SK-N-SH treated with all-trans-retinoic acid at 6 μM for 48 hours (cell line): ENCODE data around the gene ST8SIA1.

ENCODE experiments used
- ATAC-seq: fragments of 200-7000 bp; cut with Tn5 transposase; 3 replicates; pipeline ENCODE4 v1.9.1; 2020; ENCODE audit warnings: mild to moderate bottlenecking, moderate library complexity
- BACH2 ChIP-seq: fragments of 250-450 bp; sonication (Bioruptor Pico); IDR thresholded peaks from 2 replicates; pipeline ENCODE4 v1.9.0; 2021; ENCODE audit warnings: mild to moderate bottlenecking, borderline replicate concordance
- CREB5 ChIP-seq: fragments of 250-450 bp; sonication (Bioruptor Pico); IDR thresholded peaks from 2 replicates; pipeline ENCODE4 v1.5.1; 2020; ENCODE audit warnings: low read depth, mild to moderate bottlenecking, moderate library complexity
- CSDC2 ChIP-seq: fragments of 250-450 bp; sonication (Bioruptor Pico); IDR thresholded peaks from 2 replicates; pipeline ENCODE4 v1.5.0; 2020; ENCODE audit warnings: mild to moderate bottlenecking, moderate library complexity
- ESRRG ChIP-seq: fragments of 250-450 bp; sonication (Bioruptor Pico); IDR thresholded peaks from 2 replicates; pipeline ENCODE4 v1.6.1; 2021; ENCODE audit warnings: mild to moderate bottlenecking
- GLIS3 ChIP-seq: fragments of 250-450 bp; sonication (Bioruptor Pico); IDR thresholded peaks from 2 replicates; pipeline ENCODE4 v1.5.0; 2020; ENCODE audit warnings: mild to moderate bottlenecking, moderate library complexity
- ISL1 ChIP-seq: fragments of 250-450 bp; sonication (Bioruptor Pico); IDR thresholded peaks from 2 replicates; pipeline ENCODE4 v2.1.2; 2022; ENCODE audit warnings: mild to moderate bottlenecking, moderate library complexity
- OSR1 ChIP-seq: fragments of 250-450 bp; sonication (Bioruptor Pico); IDR thresholded peaks from 2 replicates; pipeline ENCODE4 v1.8.0; 2022; ENCODE audit warnings: moderate library complexity, mild to moderate bottlenecking, inconsistent platforms
- PATZ1 ChIP-seq: fragments of 250-450 bp; sonication (Bioruptor Pico); IDR thresholded peaks from 2 replicates; pipeline ENCODE4 v1.8.0; 2020; ENCODE audit warnings: mild to moderate bottlenecking, moderate library complexity, borderline replicate concordance
- POU6F1 ChIP-seq: fragments of 250-450 bp; sonication (Bioruptor Pico); IDR thresholded peaks from 2 replicates; pipeline ENCODE4 v1.8.0; 2021; ENCODE audit warnings: low read depth, mild to moderate bottlenecking, moderate library complexity, borderline replicate concordance
- PPARA ChIP-seq: fragments of 250-450 bp; sonication (Bioruptor Pico); IDR thresholded peaks from 2 replicates; pipeline ENCODE4 v1.5.0; 2020; ENCODE audit warnings: mild to moderate bottlenecking, borderline replicate concordance
- RARB ChIP-seq: fragments of 250-450 bp; sonication (Bioruptor Pico); IDR thresholded peaks from 2 replicates; pipeline ENCODE4 v1.8.0; 2021; ENCODE audit warnings: mild to moderate bottlenecking, moderate library complexity
- SNAI2 ChIP-seq: fragments of 250-450 bp; sonication (Bioruptor Pico); IDR thresholded peaks from 2 replicates; pipeline ENCODE4 v1.5.0; 2020; ENCODE audit warnings: mild to moderate bottlenecking, moderate library complexity
- TCF4 ChIP-seq: fragments of 250-450 bp; sonication (Bioruptor Pico); IDR thresholded peaks from 2 replicates; pipeline ENCODE4 v1.8.0; 2021; ENCODE audit warnings: mild to moderate bottlenecking, moderate library complexity, borderline replicate concordance
- ZC3H10 ChIP-seq: fragments of 250-450 bp; sonication (Bioruptor Pico); IDR thresholded peaks from 2 replicates; pipeline ENCODE4 v1.5.1; 2021; ENCODE audit warnings: mild to moderate bottlenecking, moderate library complexity
- ZFP3 ChIP-seq: fragments of 250-450 bp; sonication (Bioruptor Pico); IDR thresholded peaks from 2 replicates; pipeline ENCODE4 v1.5.0; 2020; ENCODE audit warnings: mild to moderate bottlenecking, moderate library complexity
- ZFP30 ChIP-seq: fragments of 450-650 bp; formaldehyde crosslinking; IDR thresholded peaks from 2 replicates; pipeline ENCODE4 v1.5.0; 2022; ENCODE audit warnings: mild to moderate bottlenecking, moderate library complexity
- ZNF565 ChIP-seq: fragments of 450-650 bp; formaldehyde crosslinking; conservative IDR thresholded peaks from 2 replicates; pipeline ENCODE4 v1.5.0; 2020; ENCODE audit warnings: low read depth, mild to moderate bottlenecking, moderate library complexity
- ZNF70 ChIP-seq: fragments of 450-650 bp; formaldehyde crosslinking; IDR thresholded peaks from 2 replicates; pipeline ENCODE4 v1.5.0; 2020; ENCODE audit warnings: mild to moderate bottlenecking, moderate library complexity
- ZNF8 ChIP-seq: fragments of 450-650 bp; formaldehyde crosslinking; IDR thresholded peaks from 2 replicates; pipeline ENCODE4 v1.5.0; 2020; ENCODE audit warnings: mild to moderate bottlenecking, moderate library complexity
- TF ChIP-seq, protein P1 (sequence below): fragments of 250-450 bp; sonication (Bioruptor Pico); IDR thresholded peaks from 2 replicates; pipeline ENCODE4 v1.5.0; 2020; ENCODE audit warnings: mild to moderate bottlenecking, moderate library complexity

Gene ST8SIA1

GRCh38 chr12:22304341-22304740 lies 30.2 kb downstream of the ST8SIA1 start:
- TF ChIP-seq TCF4 (CRISPR knock-in tag) (no peak), ZC3H10 (no peak), ZNF565 (CRISPR knock-in tag) (no peak), ESRRG (CRISPR knock-in tag) (no peak), PATZ1 (CRISPR knock-in tag) (no peak), CSDC2 (no peak), ZNF8 (CRISPR knock-in tag) (no peak), GLIS3 (no peak), ZFP30 (CRISPR knock-in tag) (no peak), BACH2 (CRISPR knock-in tag) (no peak), ISL1 (no peak)
- TF ChIP-seq, protein P1, sequence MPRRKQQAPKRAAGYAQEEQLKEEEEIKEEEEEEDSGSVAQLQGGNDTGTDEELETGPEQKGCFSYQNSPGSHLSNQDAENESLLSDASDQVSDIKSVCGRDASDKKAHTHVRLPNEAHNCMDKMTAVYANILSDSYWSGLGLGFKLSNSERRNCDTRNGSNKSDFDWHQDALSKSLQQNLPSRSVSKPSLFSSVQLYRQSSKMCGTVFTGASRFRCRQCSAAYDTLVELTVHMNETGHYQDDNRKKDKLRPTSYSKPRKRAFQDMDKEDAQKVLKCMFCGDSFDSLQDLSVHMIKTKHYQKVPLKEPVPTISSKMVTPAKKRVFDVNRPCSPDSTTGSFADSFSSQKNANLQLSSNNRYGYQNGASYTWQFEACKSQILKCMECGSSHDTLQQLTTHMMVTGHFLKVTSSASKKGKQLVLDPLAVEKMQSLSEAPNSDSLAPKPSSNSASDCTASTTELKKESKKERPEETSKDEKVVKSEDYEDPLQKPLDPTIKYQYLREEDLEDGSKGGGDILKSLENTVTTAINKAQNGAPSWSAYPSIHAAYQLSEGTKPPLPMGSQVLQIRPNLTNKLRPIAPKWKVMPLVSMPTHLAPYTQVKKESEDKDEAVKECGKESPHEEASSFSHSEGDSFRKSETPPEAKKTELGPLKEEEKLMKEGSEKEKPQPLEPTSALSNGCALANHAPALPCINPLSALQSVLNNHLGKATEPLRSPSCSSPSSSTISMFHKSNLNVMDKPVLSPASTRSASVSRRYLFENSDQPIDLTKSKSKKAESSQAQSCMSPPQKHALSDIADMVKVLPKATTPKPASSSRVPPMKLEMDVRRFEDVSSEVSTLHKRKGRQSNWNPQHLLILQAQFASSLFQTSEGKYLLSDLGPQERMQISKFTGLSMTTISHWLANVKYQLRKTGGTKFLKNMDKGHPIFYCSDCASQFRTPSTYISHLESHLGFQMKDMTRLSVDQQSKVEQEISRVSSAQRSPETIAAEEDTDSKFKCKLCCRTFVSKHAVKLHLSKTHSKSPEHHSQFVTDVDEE (CRISPR knock-in tag), result no peak
- no peak for ATAC-seq

DNA sequence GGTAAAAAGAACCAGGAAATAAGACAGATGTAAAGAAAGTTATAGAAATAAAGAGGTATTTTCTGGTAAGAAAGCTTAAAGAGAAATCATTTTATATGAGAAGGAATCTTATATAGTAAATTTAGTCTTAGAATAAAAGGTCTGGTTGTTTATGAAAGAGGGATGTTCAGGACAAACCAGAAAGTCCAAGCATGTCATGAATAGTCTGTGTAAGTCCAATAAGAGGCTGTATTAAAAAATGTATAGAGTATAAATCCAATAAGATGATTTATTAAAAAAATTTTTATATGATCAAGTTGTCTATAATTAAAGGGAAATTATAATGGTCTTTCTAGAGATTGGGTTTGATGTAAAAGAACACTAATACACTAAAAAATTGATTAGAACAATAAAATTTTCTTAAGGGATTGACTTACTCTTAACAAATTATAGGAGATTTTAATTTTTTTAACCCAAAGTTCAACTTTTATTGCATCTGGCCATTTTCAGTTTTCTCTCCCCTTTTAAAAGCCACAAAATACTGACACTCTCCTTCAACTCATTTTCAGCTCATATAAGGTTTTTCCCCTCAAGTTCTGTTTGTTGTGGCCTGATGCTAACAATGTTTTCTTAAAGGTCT lies 35.1 kb downstream of the ST8SIA1 start:
- no peak for ATAC-seq
- TF ChIP-seq ZNF70 (CRISPR knock-in tag) (no peak), PPARA (CRISPR knock-in tag) (no peak), PATZ1 (CRISPR knock-in tag) (no peak)

DNA sequence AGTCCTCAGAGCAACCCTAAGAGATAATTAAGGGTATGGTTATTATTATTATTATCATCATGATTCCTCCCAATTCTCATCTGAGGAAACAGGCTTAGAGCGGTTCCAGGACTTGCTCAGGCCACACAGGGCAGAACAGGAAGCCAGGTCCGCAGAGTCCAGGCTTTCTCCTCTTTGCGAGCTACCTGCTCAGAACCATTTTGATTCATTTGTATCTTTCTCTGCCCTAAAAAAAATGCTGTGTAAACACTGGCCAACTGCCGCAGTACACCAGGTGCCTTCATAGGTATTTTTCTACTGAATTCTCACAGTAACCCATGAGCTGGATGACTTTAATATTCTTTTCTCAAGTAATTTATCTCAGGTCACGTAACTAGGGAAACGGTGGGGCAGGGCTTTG lies 45.3 kb downstream of the ST8SIA1 start:
- no peak for TF ChIP-seq ZFP3 (CRISPR knock-in tag)
- TF ChIP-seq, protein P1 (CRISPR knock-in tag), result no peak
- TF ChIP-seq CREB5 (CRISPR knock-in tag), result no peak
- no peak for TF ChIP-seq SNAI2 (CRISPR knock-in tag)
- no peak for TF ChIP-seq ZNF8 (CRISPR knock-in tag)
- no peak for TF ChIP-seq CSDC2
- no peak for TF ChIP-seq RARB (CRISPR knock-in tag)
- TF ChIP-seq PPARA (CRISPR knock-in tag), result no peak
- no peak for TF ChIP-seq BACH2 (CRISPR knock-in tag)
- no peak for TF ChIP-seq OSR1 (CRISPR knock-in tag)
- no peak for TF ChIP-seq ESRRG (CRISPR knock-in tag)
- TF ChIP-seq ZNF565 (CRISPR knock-in tag), result no peak
- no peak for TF ChIP-seq ZFP30 (CRISPR knock-in tag)
- TF ChIP-seq POU6F1 (CRISPR knock-in tag), result no peak
- TF ChIP-seq ISL1, result no peak
- no peak for TF ChIP-seq GLIS3
- TF ChIP-seq PATZ1 (CRISPR knock-in tag), result no peak
- ATAC-seq, result no peak
